B cell (primary cell): ENCODE data around the gene COMMD1. TPM values are rescaled to one million over a fixed set of nuclear protein-coding genes. Genes with fewer than 3 reads are reported as not detected.

Experiments
- ATAC-seq: fragments of 200-7000 bp; cut with Tn5 transposase; one replicate; pipeline ENCODE4 v1.10.0; 2021; ENCODE audit warnings: low read depth, mild to moderate bottlenecking, moderate number of reproducible peaks, moderate library complexity
- CTCF ChIA-PET: fragments of 350-600 bp; sonication (Branson Sonifier 250); formaldehyde crosslinking; loops from one replicate; lab custom pipeline; 2021; ENCODE audit warnings: antibody characterized with exemption, inconsistent platforms; lab: Charles Lee
- POLR2A ChIA-PET: fragments of 350-600 bp; sonication (Branson Sonifier 250); formaldehyde crosslinking; loops from one replicate; lab custom pipeline; 2021; ENCODE audit warnings: antibody characterized with exemption; lab: Charles Lee
- DNase-seq: peaks from one replicate; pipeline ENCODE4 v3.0.0; 2013
- H2AFZ ChIP-seq: 2 replicates; pipeline ENCODE4 v1.6.1; 2012; ENCODE audit warnings: mild to moderate bottlenecking, low read depth, low read length; ENCODE audit not compliant: insufficient read depth, poor library complexity, severe bottlenecking
- H3K27ac ChIP-seq, 2 donors: 1 replicate in 1 of 2; 2 replicates in 1 of 2; pipeline ENCODE4 v1.5.1; 2012 to 2013; ENCODE audit warnings: low read length in 2 of 2, mild to moderate bottlenecking in 2 of 2, moderate library complexity in 1 of 2
- H3K27me3 ChIP-seq, 4 experiments: fragments of 200-600 bp in 1 of 4; sonication (generic) in 1 of 4; replicated peaks in 1 of 4; 1 replicate in 2 of 4; 2 replicates in 2 of 4; pipeline versions ENCODE4 v1.6.1 to v1.7.0; 2013 to 2016; ENCODE audit warnings: low read length in 3 of 4, mild to moderate bottlenecking in 2 of 4, mixed read lengths in 1 of 4, moderate library complexity in 1 of 4; ENCODE audit not compliant: insufficient read depth in 4 of 4, control insufficient read depth in 3 of 4; ENCODE audit errors: control extremely low read depth in 1 of 4
- H3K36me3 ChIP-seq, 2 experiments: replicated peaks in 1 of 2; 1 replicate in 1 of 2; 2 replicates in 1 of 2; pipeline versions ENCODE4 v1.6.1 to v1.7.1; 2013; ENCODE audit warnings: low read length in 1 of 2; ENCODE audit not compliant: insufficient read depth in 2 of 2, control insufficient read depth in 1 of 2; ENCODE audit errors: control extremely low read depth in 1 of 2, extremely low read depth in 1 of 2
- H3K4me1 ChIP-seq, 2 donors: fragments of 200-600 bp in 1 of 2; sonication (generic) in 1 of 2; 1 replicate in 1 of 2; 2 replicates in 1 of 2; pipeline versions ENCODE4 v1.5.1 to v1.6.1; 2013 to 2017; ENCODE audit warnings: low read length in 2 of 2; ENCODE audit not compliant: control insufficient read depth in 2 of 2, insufficient read depth in 2 of 2
- H3K4me2 ChIP-seq: replicated peaks from 2 replicates; pipeline ENCODE3; 2012; ENCODE audit warnings: mild to moderate bottlenecking, low read depth, low read length; ENCODE audit not compliant: poor library complexity, severe bottlenecking
- H3K4me3 ChIP-seq, 5 experiments: fragments of 200-600 bp in 1 of 5; sonication (generic) in 1 of 5; 1 replicate in 3 of 5; 2 replicates in 2 of 5; pipeline versions ENCODE4 v1.5.1 to v1.7.0; 2011 to 2016; ENCODE audit warnings: low read length in 4 of 5, mild to moderate bottlenecking in 4 of 5, low read depth in 2 of 5, control low read depth in 1 of 5, moderate library complexity in 1 of 5; ENCODE audit not compliant: insufficient read depth in 1 of 5; ENCODE audit errors: control extremely low read depth in 1 of 5, extremely low read depth in 1 of 5
- H3K79me2 ChIP-seq: fragments of 200-600 bp; sonication (generic); one replicate; pipeline ENCODE4 v1.6.0; 2016; ENCODE audit warnings: low read length; ENCODE audit not compliant: control insufficient read depth, insufficient read depth
- H3K9ac ChIP-seq: fragments of 200-600 bp; sonication (generic); 2 replicates; pipeline ENCODE4 v1.6.1; 2017; ENCODE audit warnings: mild to moderate bottlenecking, low read length, moderate library complexity
- H3K9me3 ChIP-seq, 3 donors: one replicate each; pipeline versions ENCODE4 v1.6.1 to v1.7.1; 2013; ENCODE audit warnings: low read length in 2 of 3; ENCODE audit not compliant: control insufficient read depth in 2 of 3, insufficient read depth in 1 of 3; ENCODE audit errors: control extremely low read depth in 1 of 3
- H4K20me1 ChIP-seq: 2 replicates; pipeline ENCODE4 v1.6.0; 2012; ENCODE audit warnings: mild to moderate bottlenecking, low read length; ENCODE audit not compliant: insufficient read depth, control insufficient read depth, poor library complexity, severe bottlenecking
- H3K27ac Mint-ChIP-seq: one replicate; pipeline ENCODE4 v1.8.0; 2021; ENCODE audit warnings: mixed read lengths
- H3K27me3 Mint-ChIP-seq: one replicate; pipeline ENCODE4 v1.8.0; 2021; ENCODE audit warnings: mixed read lengths
- H3K4me1 Mint-ChIP-seq: one replicate; pipeline ENCODE4 v1.8.0; 2021; ENCODE audit warnings: mixed read lengths
- H3K4me3 Mint-ChIP-seq: one replicate; pipeline ENCODE4 v1.8.0; 2021; ENCODE audit warnings: mixed read lengths
- H3K9me3 Mint-ChIP-seq: one replicate; pipeline ENCODE4 v1.8.0; 2022; ENCODE audit warnings: mixed read lengths; ENCODE audit not compliant: insufficient read depth
- EZH2 ChIP-seq: IDR thresholded peaks from 2 replicates; pipeline ENCODE4 v1.6.1; 2012; ENCODE audit warnings: borderline replicate concordance, low read depth, mild to moderate bottlenecking, moderate library complexity, low read length; ENCODE audit not compliant: insufficient read depth, poor library complexity, severe bottlenecking
- WGBS: methylation state at CpG from one replicate; pipeline ENCODE4 v1.1.5; 2013; ENCODE audit warnings: missing lambda C conversion rate; ENCODE audit not compliant: insufficient coverage; 5-methylcytosine and 5-hydroxymethylcytosine counted together
- intact Hi-C: fragments of 100-400 bp; cut with micrococcal nuclease; formaldehyde crosslinking; loops from one replicate; pipeline ENCODE4 v1.10.0; 2022
- polyA plus RNA-seq: library from polyadenylated mRNA; depleted of rRNA; stranded (reverse); fragments of >200 nt; gene quantifications from 2 replicates; pipeline ENCODE4 v1.2.3, GENCODE V29; 2012
- total RNA-seq, 2 donors: library from RNA; stranded (reverse); fragments of 120-200 nt in 1 of 2; gene quantifications; 1 replicate in 1 of 2; 2 replicates in 1 of 2; pipeline versions ENCODE4 v1.2.3 to v1.2.4, GENCODE V29; 2013 to 2022
- TF ChIP-seq, protein P1 (sequence below): fragments of 200-600 bp; IDR thresholded peaks from one replicate; pipeline ENCODE4 v1.8.0; 2022; ENCODE audit warnings: antibody characterized with exemption, mild to moderate bottlenecking

The COMMD1 gene
- total and polyA plus RNA-seq, 2 donors (not counting 1 experiment from before 2014, with no cell fraction given), result 20.6 to 25.1 TPM

DNA sequence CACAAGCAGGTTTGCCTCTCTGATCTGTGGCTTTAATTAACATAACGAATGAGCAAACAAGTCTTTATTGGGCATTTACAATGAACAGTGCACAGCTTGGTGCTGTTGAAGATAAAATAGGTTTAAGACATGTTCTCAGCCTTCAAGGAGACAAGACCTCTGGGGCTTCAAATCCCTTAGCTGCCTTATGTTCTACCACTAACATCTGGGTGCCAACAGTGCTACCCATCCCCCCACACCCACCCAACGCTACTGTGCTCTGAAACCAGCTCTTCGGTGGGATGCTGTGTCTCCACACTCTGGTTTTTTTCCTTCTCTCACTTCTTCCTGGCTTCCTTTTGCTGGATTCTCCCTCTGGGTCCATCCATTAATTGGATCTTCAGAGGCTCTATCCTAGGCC, 276.4 kb downstream of the COMMD1 start:
- H3K9me3 Mint-ChIP-seq, result no peaks in the 10 kb centered on the region
- H4K20me1 ChIP-seq, result no peaks in the 10 kb centered on the region
- no peak overlapping the region for H3K4me3 ChIP-seq
- no peaks in the 10 kb centered on the region for H3K27me3 Mint-ChIP-seq
- whole genome bisulfite sequencing, result 23% methylated on average over 2 of the region's 3 CpGs
- H3K27ac ChIP-seq, result no peak overlapping the region
- no peak overlapping the region for H3K4me3 Mint-ChIP-seq
- ATAC-seq, result no peak
- no peaks in the 10 kb centered on the region for H3K36me3 ChIP-seq
- POLR2A ChIA-PET, result no interaction called here
- CTCF ChIA-PET, result no interaction called here
- no peak for DNase-seq
- H3K4me1 Mint-ChIP-seq, result peaks cover 19% of the 10 kb centered on the region
- intact Hi-C loops, result no loop called here
- no peak overlapping the region for H3K27ac Mint-ChIP-seq
- no peaks in the 10 kb centered on the region for H3K27me3 ChIP-seq
- H2AFZ ChIP-seq, result no peak overlapping the region
- no peaks in the 10 kb centered on the region for H3K9me3 ChIP-seq
- H3K4me2 ChIP-seq, result no peak overlapping the region
- no peak for TF ChIP-seq EZH2
- TF ChIP-seq, protein P1, sequence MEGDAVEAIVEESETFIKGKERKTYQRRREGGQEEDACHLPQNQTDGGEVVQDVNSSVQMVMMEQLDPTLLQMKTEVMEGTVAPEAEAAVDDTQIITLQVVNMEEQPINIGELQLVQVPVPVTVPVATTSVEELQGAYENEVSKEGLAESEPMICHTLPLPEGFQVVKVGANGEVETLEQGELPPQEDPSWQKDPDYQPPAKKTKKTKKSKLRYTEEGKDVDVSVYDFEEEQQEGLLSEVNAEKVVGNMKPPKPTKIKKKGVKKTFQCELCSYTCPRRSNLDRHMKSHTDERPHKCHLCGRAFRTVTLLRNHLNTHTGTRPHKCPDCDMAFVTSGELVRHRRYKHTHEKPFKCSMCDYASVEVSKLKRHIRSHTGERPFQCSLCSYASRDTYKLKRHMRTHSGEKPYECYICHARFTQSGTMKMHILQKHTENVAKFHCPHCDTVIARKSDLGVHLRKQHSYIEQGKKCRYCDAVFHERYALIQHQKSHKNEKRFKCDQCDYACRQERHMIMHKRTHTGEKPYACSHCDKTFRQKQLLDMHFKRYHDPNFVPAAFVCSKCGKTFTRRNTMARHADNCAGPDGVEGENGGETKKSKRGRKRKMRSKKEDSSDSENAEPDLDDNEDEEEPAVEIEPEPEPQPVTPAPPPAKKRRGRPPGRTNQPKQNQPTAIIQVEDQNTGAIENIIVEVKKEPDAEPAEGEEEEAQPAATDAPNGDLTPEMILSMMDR, result no peak
- H3K4me1 ChIP-seq, result peaks cover 11 to 13% of the 10 kb centered on the region in 2 donors
- H3K79me2 ChIP-seq, result no peaks in the 10 kb centered on the region
- no peak overlapping the region for H3K9ac ChIP-seq

DNA sequence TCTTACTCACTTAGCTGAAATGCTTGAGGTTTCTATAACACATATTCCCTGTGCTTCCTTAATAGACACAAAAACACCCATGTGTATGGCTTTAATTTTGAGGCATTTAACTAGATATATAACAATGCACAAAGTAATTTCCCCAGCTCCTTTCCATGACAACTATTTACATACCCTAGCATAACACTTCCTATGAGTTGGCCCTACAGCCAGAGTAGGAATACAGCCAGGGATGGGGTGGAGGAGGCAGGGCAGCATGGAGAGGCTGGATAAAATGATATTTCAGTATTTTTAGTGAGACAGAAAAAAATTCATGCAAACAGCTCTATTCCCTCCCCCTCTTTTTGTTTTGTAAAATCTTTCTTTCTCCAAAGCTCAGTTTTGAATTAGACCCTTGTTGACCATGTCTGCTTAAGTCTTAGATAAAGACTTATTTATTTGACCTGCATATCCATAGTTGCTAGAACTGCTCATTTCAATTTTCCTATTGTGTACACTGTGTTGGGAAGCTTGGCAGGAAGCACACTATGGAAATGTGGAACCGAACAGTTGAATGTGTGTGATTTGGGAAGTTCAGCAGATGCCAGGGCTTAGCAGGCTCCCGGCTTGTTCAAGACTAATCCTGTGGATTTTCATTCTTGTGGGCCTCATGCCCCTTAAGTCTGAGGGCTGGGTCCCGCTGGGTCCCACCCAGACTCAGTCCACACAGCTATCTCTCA, 279.2 kb downstream of the COMMD1 start:
- Mint-ChIP-seq H3K4me3 (no peak overlapping the region), H3K4me1 (peaks cover 19% of the 10 kb centered on the region), H3K9me3 (no peaks in the 10 kb centered on the region), H3K27ac (no peak overlapping the region), H3K27me3 (no peaks in the 10 kb centered on the region)
- no peaks in the 10 kb centered on the region for H3K9me3 ChIP-seq
- no peak overlapping the region for H3K9ac ChIP-seq
- H3K4me1 ChIP-seq, result peaks cover 11 to 13% of the 10 kb centered on the region in 2 donors
- no peak overlapping the region for H3K4me3 ChIP-seq
- CTCF ChIA-PET, result no interaction called here
- DNase-seq (no peak), ATAC-seq (no peak)
- TF ChIP-seq EZH2, result no peak
- TF ChIP-seq, protein P1, result no peak
- POLR2A ChIA-PET, result no interaction called here
- no peak overlapping the region for H2AFZ ChIP-seq
- WGBS, result 100% methylated on average over 3 of the region's 3 CpGs
- no peak overlapping the region for H3K27ac ChIP-seq
- intact Hi-C loops, result no loop called here
- no peak overlapping the region for H3K4me2 ChIP-seq
- no peaks in the 10 kb centered on the region for H4K20me1 ChIP-seq
- no peaks in the 10 kb centered on the region for H3K27me3 ChIP-seq
- H3K79me2 ChIP-seq, result no peaks in the 10 kb centered on the region
- no peaks in the 10 kb centered on the region for H3K36me3 ChIP-seq
